Measurements from ENCODE around the gene GALNT16.
A peak's percentile ranks its signal among the peaks of the same experiment; 100 is the strongest.

GALNT16 gene

DNA sequence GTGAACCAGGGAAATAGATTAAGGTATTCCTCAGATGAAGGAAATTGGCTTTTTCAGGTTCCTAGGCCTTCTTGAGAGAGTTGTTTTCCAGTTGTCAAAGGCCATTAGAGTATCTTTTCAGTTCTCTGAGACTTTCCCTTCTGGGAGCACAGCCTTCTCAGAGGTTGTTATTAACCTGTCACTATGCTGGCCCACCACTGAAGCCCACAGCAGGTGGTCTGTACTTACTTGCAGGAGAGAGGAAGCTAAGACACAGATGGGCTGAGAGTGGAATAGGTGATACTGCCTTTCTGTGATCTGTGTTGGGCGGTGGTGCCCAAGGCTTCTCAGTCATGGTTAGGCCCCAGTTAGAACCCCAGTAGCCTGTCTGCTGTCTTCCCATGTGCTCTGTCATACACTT is 22.8 kb upstream of the GALNT16 start:
- no peaks in the 10 kb centered on the region for H3K4me1 ChIP-seq (ENCODE audit: control insufficient read depth in 5 of 5, insufficient read depth in 5 of 5, low read length in 5 of 5)
- H3K36me3 ChIP-seq (ENCODE audit: control insufficient read depth in 5 of 5, insufficient read depth in 5 of 5, low read length in 5 of 5): peaks cover 20 to 75% (median 61%) of the 10 kb centered on the region in 5 donors
- no peak overlapping the region for H3K9ac ChIP-seq (ENCODE audit: low read length in 5 of 5)
- H3K27me3 ChIP-seq (ENCODE audit: control insufficient read depth in 5 of 5, insufficient read depth in 4 of 5, low read length in 5 of 5): no peaks in the 10 kb centered on the region
- H3K27ac ChIP-seq (ENCODE audit: low read depth, low read length): no peak overlapping the region
- no peaks in the 10 kb centered on the region for H3K9me3 ChIP-seq (ENCODE audit: control insufficient read depth in 5 of 5, low read length in 5 of 5)
- no peak overlapping the region for H3K4me3 ChIP-seq (ENCODE audit: low read depth in 1 of 5, low read length in 5 of 5)

DNA sequence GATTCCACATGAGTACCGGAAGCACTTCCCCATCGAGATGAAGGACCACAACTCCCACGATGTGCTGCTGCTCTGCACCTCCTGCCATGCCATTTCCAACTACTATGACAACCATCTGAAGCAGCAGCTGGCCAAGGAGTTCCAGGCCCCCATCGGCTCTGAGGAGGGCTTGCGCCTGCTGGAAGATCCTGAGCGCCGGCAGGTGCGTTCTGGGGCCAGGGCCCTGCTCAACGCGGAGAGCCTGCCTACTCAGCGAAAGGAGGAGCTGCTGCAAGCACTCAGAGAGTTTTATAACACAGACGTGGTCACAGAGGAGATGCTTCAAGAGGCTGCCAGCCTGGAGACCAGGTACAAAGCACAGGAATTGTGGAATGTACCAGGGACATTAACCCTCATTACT is 22.4 kb upstream of the GALNT16 start:
- no peak overlapping the region for H3K4me3 ChIP-seq (ENCODE audit: low read depth in 1 of 5, low read length in 5 of 5)
- H3K4me1 ChIP-seq (ENCODE audit: control insufficient read depth in 5 of 5, insufficient read depth in 5 of 5, low read length in 5 of 5): peaks cover 0 to 2% (median 0%) of the 10 kb centered on the region in 5 donors
- no peak overlapping the region for H3K27ac ChIP-seq (ENCODE audit: low read depth, low read length)
- H3K9me3 ChIP-seq (ENCODE audit: control insufficient read depth in 5 of 5, low read length in 5 of 5): no peaks in the 10 kb centered on the region
- peaks cover 16 to 71% (median 57%) of the 10 kb centered on the region in 5 donors for H3K36me3 ChIP-seq (ENCODE audit: control insufficient read depth in 5 of 5, insufficient read depth in 5 of 5, low read length in 5 of 5)
- no peaks in the 10 kb centered on the region for H3K27me3 ChIP-seq (ENCODE audit: control insufficient read depth in 5 of 5, insufficient read depth in 4 of 5, low read length in 5 of 5)
- H3K9ac ChIP-seq (ENCODE audit: low read length in 5 of 5): no peak overlapping the region

DNA sequence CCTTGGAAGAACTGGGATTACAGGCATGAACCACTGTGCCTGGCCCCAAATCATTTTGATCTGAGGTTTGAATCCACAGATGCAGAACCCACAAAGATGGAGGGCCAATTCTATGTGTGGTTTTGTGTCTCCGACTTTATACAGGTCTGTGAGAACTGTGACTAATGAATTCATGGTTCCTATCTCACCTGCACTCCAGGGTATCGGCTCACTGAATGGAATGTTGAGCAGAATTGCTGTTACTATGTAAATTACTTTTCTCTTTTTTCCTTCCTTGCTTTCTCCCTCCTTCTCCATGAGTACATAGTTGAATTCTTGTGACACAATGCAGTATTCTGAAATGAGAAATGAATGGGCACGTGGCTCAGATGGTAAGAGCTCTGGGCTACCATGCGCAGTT is 21.1 kb upstream of the GALNT16 start:
- Histone ChIP-seq H3K9ac (ENCODE audit: low read length in 5 of 5) (no peak overlapping the region), H3K4me1 (ENCODE audit: control insufficient read depth in 5 of 5, insufficient read depth in 5 of 5, low read length in 5 of 5) (peaks cover 0 to 6% (median 3%) of the 10 kb centered on the region in 5 donors), H3K36me3 (ENCODE audit: control insufficient read depth in 5 of 5, insufficient read depth in 5 of 5, low read length in 5 of 5) (peaks cover 16 to 71% (median 54%) of the 10 kb centered on the region in 5 donors), H3K4me3 (ENCODE audit: low read depth in 1 of 5, low read length in 5 of 5) (no peak overlapping the region), H3K27ac (ENCODE audit: low read depth, low read length) (no peak overlapping the region), H3K9me3 (ENCODE audit: control insufficient read depth in 5 of 5, low read length in 5 of 5) (no peaks in the 10 kb centered on the region), H3K27me3 (ENCODE audit: control insufficient read depth in 5 of 5, insufficient read depth in 4 of 5, low read length in 5 of 5) (no peaks in the 10 kb centered on the region)

DNA sequence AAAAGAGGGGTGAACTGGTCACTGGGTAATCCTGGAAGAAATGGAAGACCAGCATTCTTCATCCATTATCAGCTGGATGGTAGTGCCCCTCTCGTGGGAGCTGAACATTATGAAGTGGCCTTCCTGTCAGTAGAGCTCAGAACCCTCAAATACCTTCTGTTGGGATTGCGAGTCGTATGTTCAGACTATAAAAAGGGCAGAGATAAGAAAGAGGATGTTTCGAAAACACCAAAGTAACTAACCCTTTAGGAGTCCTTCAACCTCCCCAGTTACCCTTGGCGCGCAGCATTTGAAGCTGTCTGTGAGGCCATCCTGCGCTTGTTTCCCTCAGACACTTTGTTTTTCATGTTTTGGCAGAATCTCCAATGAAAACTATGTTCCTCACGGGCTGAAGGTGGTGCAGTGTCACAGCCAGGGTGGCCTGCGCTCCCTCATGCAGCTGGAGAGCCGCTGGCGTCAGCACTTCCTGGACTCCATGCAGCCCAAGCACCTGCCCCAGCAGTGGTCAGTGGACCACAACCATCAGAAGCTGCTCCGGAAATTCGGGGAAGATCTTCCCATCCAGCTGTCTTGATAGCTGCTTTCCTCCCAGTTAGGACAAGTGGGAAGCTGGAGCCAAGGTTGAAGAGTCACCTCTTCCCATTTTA is 19.3 kb upstream of the GALNT16 start:
- no peak overlapping the region for H3K9ac ChIP-seq (ENCODE audit: low read length in 5 of 5)
- H3K27me3 ChIP-seq (ENCODE audit: control insufficient read depth in 5 of 5, insufficient read depth in 4 of 5, low read length in 5 of 5): no peaks in the 10 kb centered on the region
- H3K4me1 ChIP-seq (ENCODE audit: control insufficient read depth in 5 of 5, insufficient read depth in 5 of 5, low read length in 5 of 5): peaks cover 0 to 6% (median 3%) of the 10 kb centered on the region in 5 donors
- H3K4me3 ChIP-seq (ENCODE audit: low read depth in 1 of 5, low read length in 5 of 5): no peak overlapping the region
- H3K36me3 ChIP-seq (ENCODE audit: control insufficient read depth in 5 of 5, insufficient read depth in 5 of 5, low read length in 5 of 5): peaks cover 10 to 59% (median 48%) of the 10 kb centered on the region in 5 donors
- no peaks in the 10 kb centered on the region for H3K9me3 ChIP-seq (ENCODE audit: control insufficient read depth in 5 of 5, low read length in 5 of 5)
- no peak overlapping the region for H3K27ac ChIP-seq (ENCODE audit: low read depth, low read length)

DNA sequence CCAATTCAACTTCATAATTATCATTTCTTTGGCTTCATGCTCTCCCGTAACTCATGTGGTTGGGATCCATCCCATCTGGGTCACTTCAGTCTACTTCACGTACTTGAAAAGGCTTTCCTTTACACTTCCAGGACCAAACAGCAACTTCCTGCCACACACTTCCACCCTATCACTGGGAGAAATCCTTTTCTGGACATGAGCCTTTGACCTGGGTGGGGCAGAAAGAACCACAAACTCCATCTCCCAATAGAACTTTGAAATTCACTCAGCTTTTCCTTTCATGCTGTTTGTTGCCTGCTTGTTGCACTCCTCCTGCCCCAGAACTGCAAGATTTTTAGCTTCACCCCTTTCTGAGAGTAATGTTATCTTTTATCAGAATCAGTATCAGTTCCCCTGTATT is 18.4 kb upstream of the GALNT16 start:
- no peaks in the 10 kb centered on the region for H3K27me3 ChIP-seq (ENCODE audit: control insufficient read depth in 5 of 5, insufficient read depth in 4 of 5, low read length in 5 of 5)
- H3K9ac ChIP-seq (ENCODE audit: low read length in 5 of 5): no peak overlapping the region
- H3K36me3 ChIP-seq (ENCODE audit: control insufficient read depth in 5 of 5, insufficient read depth in 5 of 5, low read length in 5 of 5): peaks cover 9 to 50% (median 39%) of the 10 kb centered on the region in 5 donors
- no peaks in the 10 kb centered on the region for H3K9me3 ChIP-seq (ENCODE audit: control insufficient read depth in 5 of 5, low read length in 5 of 5)
- peaks cover 0 to 6% (median 3%) of the 10 kb centered on the region in 5 donors for H3K4me1 ChIP-seq (ENCODE audit: control insufficient read depth in 5 of 5, insufficient read depth in 5 of 5, low read length in 5 of 5)
- H3K27ac ChIP-seq (ENCODE audit: low read depth, low read length): no peak overlapping the region
- H3K4me3 ChIP-seq (ENCODE audit: low read depth in 1 of 5, low read length in 5 of 5): no peak overlapping the region

DNA sequence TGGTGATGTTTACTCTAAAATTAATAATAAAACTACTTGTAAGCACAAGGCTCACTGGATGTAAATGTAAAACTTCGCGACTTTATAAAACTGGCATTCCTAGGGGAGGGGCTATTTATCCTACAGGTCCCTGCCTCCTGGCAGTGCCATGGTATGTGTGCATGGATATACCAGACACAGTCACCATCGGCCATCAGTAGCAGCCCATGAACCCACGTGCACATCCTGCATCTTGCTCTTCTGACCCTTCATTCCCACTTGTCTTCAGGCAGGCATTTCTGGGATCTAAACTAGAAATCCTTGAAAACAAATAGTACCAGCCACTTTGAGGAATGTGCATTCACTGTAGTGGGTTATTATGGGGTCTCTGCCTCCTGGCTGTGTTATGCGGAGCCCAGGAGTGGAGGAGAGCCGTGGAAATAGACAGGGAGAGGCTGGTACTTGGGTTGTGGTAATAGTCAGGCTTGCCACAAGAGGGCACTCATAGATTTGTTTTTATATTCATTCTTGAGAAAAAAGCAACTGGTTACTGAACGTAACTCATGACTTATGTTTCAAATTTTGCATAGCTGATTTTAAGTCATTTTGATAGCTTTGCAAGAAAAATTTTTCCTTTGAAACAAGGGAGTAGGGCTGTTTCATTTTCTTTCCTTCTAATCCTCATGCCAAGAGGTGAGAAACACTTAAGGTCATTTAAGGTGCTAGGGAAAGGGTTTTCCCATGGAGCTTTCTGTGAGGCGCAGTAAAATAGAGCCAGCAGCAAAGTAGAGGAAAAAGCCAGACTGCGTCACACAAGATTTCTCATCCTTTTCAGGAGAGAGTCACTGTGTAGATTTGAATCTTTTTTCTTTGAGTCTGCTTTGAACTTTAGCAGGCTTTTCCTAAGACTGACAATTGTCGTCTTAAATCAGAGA is 17.4 kb upstream of the GALNT16 start:
- Histone ChIP-seq H3K27me3 (ENCODE audit: control insufficient read depth in 5 of 5, insufficient read depth in 4 of 5, low read length in 5 of 5) (no peaks in the 10 kb centered on the region), H3K9me3 (ENCODE audit: control insufficient read depth in 5 of 5, low read length in 5 of 5) (no peaks in the 10 kb centered on the region), H3K27ac (ENCODE audit: low read depth, low read length) (peak overlapping the region; percentile 47), H3K36me3 (ENCODE audit: control insufficient read depth in 5 of 5, insufficient read depth in 5 of 5, low read length in 5 of 5) (peaks cover 9 to 40% (median 29%) of the 10 kb centered on the region in 5 donors), H3K9ac (ENCODE audit: low read length in 5 of 5) (peak overlapping the region in 1 of 5 donors; percentile 78), H3K4me3 (ENCODE audit: low read depth in 1 of 5, low read length in 5 of 5) (peak overlapping the region in 1 of 5 donors; percentile 33), H3K4me1 (ENCODE audit: control insufficient read depth in 5 of 5, insufficient read depth in 5 of 5, low read length in 5 of 5) (peaks cover 6 to 11% (median 8%) of the 10 kb centered on the region in 5 donors)

DNA sequence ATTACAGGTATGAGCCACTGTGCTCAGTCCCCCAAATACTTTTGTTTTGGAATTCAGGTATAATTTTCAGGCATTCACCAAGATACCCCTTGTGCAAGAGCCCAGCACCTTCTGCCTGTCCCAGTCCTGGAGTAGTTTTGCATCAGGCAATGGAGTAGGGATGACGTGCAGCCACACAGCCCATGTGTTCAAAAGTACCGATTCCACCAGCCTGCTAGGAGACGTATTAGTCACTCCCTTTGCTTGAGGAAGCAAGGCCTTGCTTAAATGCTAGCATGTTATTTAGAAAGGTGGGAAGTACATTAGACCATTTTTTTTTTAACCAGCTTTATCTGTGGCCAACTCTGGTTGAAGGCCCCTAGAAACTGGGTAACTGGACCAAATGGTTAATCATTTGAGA is 15.0 kb upstream of the GALNT16 start:
- H3K36me3 ChIP-seq (ENCODE audit: control insufficient read depth in 5 of 5, insufficient read depth in 5 of 5, low read length in 5 of 5): peaks cover 4 to 20% (median 15%) of the 10 kb centered on the region in 5 donors

DNA sequence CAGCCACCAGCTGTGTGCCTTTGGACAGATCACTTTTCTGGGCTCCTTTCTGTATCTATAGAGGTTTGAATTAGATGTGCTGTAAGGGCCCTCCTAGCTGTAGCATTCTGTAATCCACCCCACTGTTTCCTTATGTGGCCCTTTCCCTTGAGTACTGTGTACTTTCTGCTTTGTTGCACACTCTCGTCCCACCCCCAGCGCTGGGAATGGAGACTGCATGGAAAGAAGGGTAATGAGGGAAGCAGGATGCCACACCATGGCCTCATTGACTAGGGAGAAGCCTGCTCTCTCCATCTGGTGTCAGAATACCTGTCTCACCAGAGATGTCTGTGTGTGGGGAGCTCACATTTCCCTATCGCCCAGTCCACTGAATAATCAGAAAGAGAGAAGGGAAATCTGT is 13.6 kb upstream of the GALNT16 start:
- Histone ChIP-seq H3K27me3 (ENCODE audit: control insufficient read depth in 5 of 5, insufficient read depth in 4 of 5, low read length in 5 of 5) (no peaks in the 10 kb centered on the region), H3K4me3 (ENCODE audit: low read depth in 1 of 5, low read length in 5 of 5) (no peak overlapping the region), H3K27ac (ENCODE audit: low read depth, low read length) (no peak overlapping the region), H3K4me1 (ENCODE audit: control insufficient read depth in 5 of 5, insufficient read depth in 5 of 5, low read length in 5 of 5) (peaks cover 6 to 22% (median 12%) of the 10 kb centered on the region in 5 donors), H3K9ac (ENCODE audit: low read length in 5 of 5) (no peak overlapping the region), H3K36me3 (ENCODE audit: control insufficient read depth in 5 of 5, insufficient read depth in 5 of 5, low read length in 5 of 5) (peaks cover 0 to 6% (median 1%) of the 10 kb centered on the region in 5 donors), H3K9me3 (ENCODE audit: control insufficient read depth in 5 of 5, low read length in 5 of 5) (no peaks in the 10 kb centered on the region)

More for the DNA sequence above, 15.0 kb upstream of the GALNT16 start:
- no peak overlapping the region for H3K4me3 ChIP-seq (ENCODE audit: low read depth in 1 of 5, low read length in 5 of 5)
- H3K27me3 ChIP-seq (ENCODE audit: control insufficient read depth in 5 of 5, insufficient read depth in 4 of 5, low read length in 5 of 5): no peaks in the 10 kb centered on the region
- H3K27ac ChIP-seq (ENCODE audit: low read depth, low read length): no peak overlapping the region
- peaks cover 6 to 19% (median 12%) of the 10 kb centered on the region in 5 donors for H3K4me1 ChIP-seq (ENCODE audit: control insufficient read depth in 5 of 5, insufficient read depth in 5 of 5, low read length in 5 of 5)
- H3K9me3 ChIP-seq (ENCODE audit: control insufficient read depth in 5 of 5, low read length in 5 of 5): no peaks in the 10 kb centered on the region
- no peak overlapping the region for H3K9ac ChIP-seq (ENCODE audit: low read length in 5 of 5)

DNA sequence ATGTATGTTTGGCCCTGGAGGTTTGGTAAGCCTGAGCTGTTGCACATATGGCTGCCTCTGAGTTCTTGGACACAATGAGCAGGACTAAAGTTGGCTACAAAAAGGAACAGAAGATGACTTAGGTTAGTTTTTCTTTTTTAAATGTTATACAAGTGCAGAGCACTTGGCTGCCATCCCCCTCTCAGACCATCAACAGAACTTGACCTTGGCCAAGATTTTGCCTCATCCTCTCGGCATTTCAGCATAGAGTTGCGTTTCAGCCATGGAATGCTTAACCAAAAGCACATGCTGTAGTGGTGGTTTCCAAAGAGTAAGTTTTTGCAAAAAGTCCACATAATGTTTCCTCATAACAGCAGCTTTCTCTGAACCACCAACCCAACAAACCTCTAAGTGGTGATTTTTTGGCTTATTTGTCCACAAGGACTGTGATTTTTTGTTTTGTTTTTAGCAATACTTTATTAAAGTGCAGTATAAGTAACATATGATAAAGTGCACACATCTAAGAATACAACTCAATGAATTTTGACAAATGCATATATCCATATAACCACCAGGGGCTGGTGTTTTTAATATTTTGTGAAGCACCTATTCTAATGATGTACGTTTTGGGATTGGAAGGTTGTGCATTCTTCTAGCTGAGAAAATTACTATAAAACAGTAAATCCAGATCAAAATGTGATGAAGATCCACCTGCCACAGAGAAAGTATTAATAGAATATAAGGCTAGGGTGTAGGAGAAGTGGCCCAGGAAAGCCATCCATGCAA is 12.1 kb upstream of the GALNT16 start:
- H3K9me3 ChIP-seq (ENCODE audit: control insufficient read depth in 5 of 5, low read length in 5 of 5): no peaks in the 10 kb centered on the region
- no peaks in the 10 kb centered on the region for H3K27me3 ChIP-seq (ENCODE audit: control insufficient read depth in 5 of 5, insufficient read depth in 4 of 5, low read length in 5 of 5)
- H3K27ac ChIP-seq (ENCODE audit: low read depth, low read length): peak overlapping the region; percentile 53
- H3K36me3 ChIP-seq (ENCODE audit: control insufficient read depth in 5 of 5, insufficient read depth in 5 of 5, low read length in 5 of 5): no peaks in the 10 kb centered on the region
- H3K4me1 ChIP-seq (ENCODE audit: control insufficient read depth in 5 of 5, insufficient read depth in 5 of 5, low read length in 5 of 5): peaks cover 4 to 20% (median 8%) of the 10 kb centered on the region in 5 donors
- H3K9ac ChIP-seq (ENCODE audit: low read length in 5 of 5): no peak overlapping the region
- no peak overlapping the region for H3K4me3 ChIP-seq (ENCODE audit: low read depth in 1 of 5, low read length in 5 of 5)

Measured in subcutaneous abdominal adipose tissue (tissue), 5 donors.